ENCODE data around the gene DCTN2.
"Not testable (repeated sequence)": the region's sequence is repeated elsewhere in the genome, so short reads cannot be mapped to it uniquely, and the experiment has no call there.

Gene DCTN2

GRCh38 chr12:57516617-57517153 lies 30.3 kb downstream of the DCTN2 start:
- no peak for DNase-seq (ENCODE audit: low spot score)
- in situ Hi-C loops (cut with MboI; ENCODE audit: low sequenced_read_pairs, unreplicated experiment) = no loop called here
- TF ChIP-seq CTCF (IDR thresholded peaks at IDR 0.05; ENCODE audit: borderline replicate concordance, control extremely low read depth, extremely low read depth, insufficient read depth, missing control alignments) = no peak

- in situ Hi-C loops (cut with MboI; ENCODE audit: low sequenced_read_pairs, unreplicated experiment) = no loop called here
- no peak for DNase-seq (ENCODE audit: low spot score)
- no peak for TF ChIP-seq CTCF (IDR thresholded peaks at IDR 0.05; ENCODE audit: borderline replicate concordance, control extremely low read depth, extremely low read depth, insufficient read depth, missing control alignments)
These were observed 31.0 kb downstream of the DCTN2 start for GRCh38 chr12:57515934-57516541.

- DNase-seq (ENCODE audit: low spot score) = no peak
- in situ Hi-C loops (cut with MboI; ENCODE audit: low sequenced_read_pairs, unreplicated experiment) = no loop called here
- no peak for TF ChIP-seq CTCF (IDR thresholded peaks at IDR 0.05; ENCODE audit: borderline replicate concordance, control extremely low read depth, extremely low read depth, insufficient read depth, missing control alignments)
These were observed 31.5 kb downstream of the DCTN2 start for GRCh38 chr12:57515408-57515933.

GRCh38 chr12:57514720-57515407 lies 32.1 kb downstream of the DCTN2 start:
- in situ Hi-C loops (cut with MboI; ENCODE audit: low sequenced_read_pairs, unreplicated experiment) = no loop called here
- no peak for TF ChIP-seq CTCF (IDR thresholded peaks at IDR 0.05; ENCODE audit: borderline replicate concordance, control extremely low read depth, extremely low read depth, insufficient read depth, missing control alignments)
- DNase-seq (ENCODE audit: low spot score) = no peak

GRCh38 chr12:57514246-57514645 lies 32.7 kb downstream of the DCTN2 start:
- DNase-seq (ENCODE audit: low spot score); in situ Hi-C loops (cut with MboI; ENCODE audit: low sequenced_read_pairs, unreplicated experiment): not testable (repeated sequence)

GRCh38 chr12:57513677-57514076 lies 33.3 kb downstream of the DCTN2 start:
- DNase-seq (ENCODE audit: low spot score); in situ Hi-C loops (cut with MboI; ENCODE audit: low sequenced_read_pairs, unreplicated experiment): not testable (repeated sequence)

GRCh38 chr12:57513266-57513665 lies 33.7 kb downstream of the DCTN2 start:
- no peak for TF ChIP-seq CTCF (IDR thresholded peaks at IDR 0.05; ENCODE audit: borderline replicate concordance, control extremely low read depth, extremely low read depth, insufficient read depth, missing control alignments)
- DNase-seq (ENCODE audit: low spot score) = no peak
- in situ Hi-C loops (cut with MboI; ENCODE audit: low sequenced_read_pairs, unreplicated experiment) = no loop called here
